ENCODE measurements around the gene CEP89.
A peak's percentile ranks its signal among the peaks of the same experiment; 100 is the strongest.
"Not testable (repeated sequence)": the region's sequence is repeated elsewhere in the genome, so short reads cannot be mapped to it uniquely, and the experiment has no call there.

CEP89 gene

DNA sequence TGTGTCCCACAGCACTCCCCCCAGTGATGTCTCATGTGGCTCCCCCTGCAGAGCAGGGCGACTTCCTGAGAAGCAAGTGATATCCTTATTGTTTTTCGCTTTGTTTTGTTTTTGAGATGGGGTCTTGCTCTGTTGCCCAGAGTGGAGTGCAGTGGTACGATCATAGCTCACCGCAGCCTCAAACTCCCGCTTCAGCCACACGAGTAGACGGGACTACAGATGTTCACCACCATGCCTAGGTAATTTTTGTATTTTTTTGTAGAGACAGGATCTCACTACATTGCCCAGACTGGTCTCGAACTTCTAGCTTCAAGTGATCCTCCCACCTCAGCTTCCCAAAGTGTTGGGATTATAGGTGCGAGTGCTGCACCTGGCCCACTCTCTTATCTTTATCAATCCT lies 5.0 kb downstream of the CEP89 start:
- DNase-seq (ENCODE audit: low spot score) = no peak

GRCh38 chr19:32945260-32945659 lies 26.5 kb downstream of the CEP89 start:
- DNase-seq (ENCODE audit: low spot score) = no peak

DNA sequence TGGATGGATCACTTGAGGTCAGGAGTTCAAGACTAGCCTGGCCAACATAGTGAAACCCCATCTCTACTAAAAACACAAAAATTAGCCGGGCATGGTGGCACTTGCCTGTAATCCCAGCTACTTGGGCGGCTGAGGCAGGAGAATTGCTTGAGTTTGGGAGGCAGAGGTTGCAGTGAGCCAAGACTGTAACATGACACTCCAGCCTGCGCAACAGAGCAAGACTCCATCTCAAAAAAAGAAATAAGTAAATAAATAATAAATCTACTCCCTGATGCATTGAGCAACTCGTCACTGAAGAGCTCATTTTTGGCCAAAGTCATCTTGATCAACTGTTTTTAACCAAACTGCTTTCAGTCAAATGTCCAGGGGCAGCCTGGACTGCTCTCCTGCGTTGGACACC lies 30.5 kb downstream of the CEP89 start:
- DNase-seq (ENCODE audit: low spot score) = not testable (repeated sequence)

DNA sequence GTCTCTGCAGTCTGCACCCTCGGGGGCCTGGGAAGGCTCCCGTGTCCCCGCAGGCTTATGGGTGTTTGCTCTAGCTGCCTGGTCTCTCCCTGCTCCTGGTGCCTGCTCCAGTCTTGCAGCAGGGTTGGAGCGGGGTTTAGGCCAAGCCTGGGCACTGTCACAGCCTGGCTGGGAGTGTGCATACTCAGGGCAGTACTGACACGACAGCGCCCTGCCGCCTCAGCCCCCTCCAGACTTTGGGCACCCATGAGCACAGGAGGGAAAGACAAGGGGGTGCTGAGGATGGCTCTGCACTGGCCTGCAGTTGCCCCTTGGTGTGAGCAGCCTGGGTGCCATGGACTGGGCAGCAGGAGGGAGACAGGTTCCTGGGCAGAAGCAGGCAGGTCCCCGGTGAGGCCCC lies 35.7 kb downstream of the CEP89 start:
- DNase-seq (ENCODE audit: low spot score) = no peak

GRCh38 chr19:32935629-32936028 lies 36.1 kb downstream of the CEP89 start:
- no peak for DNase-seq (ENCODE audit: low spot score)

DNA sequence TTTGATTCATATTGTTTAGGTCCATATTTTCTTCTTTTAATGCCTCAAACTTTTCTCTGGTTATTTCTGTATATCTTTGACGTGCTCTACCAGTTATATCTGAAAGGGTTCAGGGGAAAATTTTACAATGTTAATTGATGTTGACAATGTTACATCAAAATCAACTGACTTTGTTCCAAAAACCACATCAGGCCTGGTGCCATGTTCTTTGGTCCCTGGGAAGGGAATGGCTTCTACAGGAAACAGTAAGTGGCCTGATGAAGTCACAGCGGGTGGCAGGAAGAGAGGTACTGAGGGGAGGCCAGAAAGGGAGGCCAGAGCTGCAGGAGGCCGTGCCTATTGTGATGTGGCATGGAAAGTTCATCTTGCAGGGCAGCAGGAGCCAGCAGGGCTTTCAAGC lies 38.2 kb downstream of the CEP89 start:
- DNase-seq (ENCODE audit: low spot score) = no peak

DNA sequence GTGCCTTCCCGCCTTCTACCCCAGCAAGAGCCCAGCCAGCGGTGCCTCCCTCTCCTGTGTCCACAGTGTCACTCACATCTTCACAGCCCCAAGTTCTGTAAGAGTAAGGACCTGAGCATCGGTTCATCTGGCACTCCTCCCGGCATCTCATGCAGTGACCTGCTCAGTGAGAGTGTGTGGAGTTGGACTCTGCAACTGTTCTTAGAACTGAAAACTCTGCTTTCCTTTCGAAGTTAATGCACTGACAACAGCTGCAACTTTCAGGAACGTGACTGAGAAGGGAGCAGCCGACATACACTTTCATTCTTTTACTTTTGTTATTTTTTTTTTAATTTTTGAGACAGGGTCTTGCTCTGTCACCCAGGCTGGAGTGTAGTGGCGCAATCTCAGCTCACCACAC lies 41.2 kb downstream of the CEP89 start:
- no peak for DNase-seq (ENCODE audit: low spot score)

- no peak for DNase-seq (ENCODE audit: low spot score)
Measured at GRCh38 chr19:32928806-32929205, 43.0 kb downstream of the CEP89 start.

DNA sequence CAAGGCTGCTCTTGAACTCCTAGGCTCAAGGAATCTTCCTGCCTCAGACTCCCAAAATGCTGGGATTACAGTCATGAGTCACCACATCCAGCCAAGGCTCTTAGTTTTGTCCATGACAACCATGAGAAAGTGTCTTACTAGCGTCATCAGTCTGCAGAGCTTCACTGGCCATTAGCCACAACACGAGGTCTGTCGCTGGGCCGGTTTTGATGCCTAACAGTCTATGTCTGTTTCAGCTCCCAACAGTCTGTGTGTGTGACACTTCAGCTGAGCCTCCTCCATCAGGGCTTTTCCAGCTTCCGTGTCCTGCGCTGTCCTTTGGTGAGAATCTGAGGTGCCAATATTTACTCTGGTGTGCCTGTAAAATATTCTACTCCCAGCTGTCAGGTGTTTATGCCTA lies 47.6 kb downstream of the CEP89 start:
- DNase-seq (ENCODE audit: low spot score) = peak; percentile 16

GRCh38 chr19:32921624-32922023 lies 50.1 kb downstream of the CEP89 start:
- DNase-seq (ENCODE audit: low spot score) = no peak

GRCh38 chr19:32919365-32919764 lies 52.4 kb downstream of the CEP89 start:
- no peak for DNase-seq (ENCODE audit: low spot score)

GRCh38 chr19:32917616-32917996 lies 54.2 kb downstream of the CEP89 start:
- DNase-seq (ENCODE audit: low spot score) = no peak

- no peak for DNase-seq (ENCODE audit: low spot score)
Measured at GRCh38 chr19:32916969-32917615, 54.7 kb downstream of the CEP89 start.

DNA sequence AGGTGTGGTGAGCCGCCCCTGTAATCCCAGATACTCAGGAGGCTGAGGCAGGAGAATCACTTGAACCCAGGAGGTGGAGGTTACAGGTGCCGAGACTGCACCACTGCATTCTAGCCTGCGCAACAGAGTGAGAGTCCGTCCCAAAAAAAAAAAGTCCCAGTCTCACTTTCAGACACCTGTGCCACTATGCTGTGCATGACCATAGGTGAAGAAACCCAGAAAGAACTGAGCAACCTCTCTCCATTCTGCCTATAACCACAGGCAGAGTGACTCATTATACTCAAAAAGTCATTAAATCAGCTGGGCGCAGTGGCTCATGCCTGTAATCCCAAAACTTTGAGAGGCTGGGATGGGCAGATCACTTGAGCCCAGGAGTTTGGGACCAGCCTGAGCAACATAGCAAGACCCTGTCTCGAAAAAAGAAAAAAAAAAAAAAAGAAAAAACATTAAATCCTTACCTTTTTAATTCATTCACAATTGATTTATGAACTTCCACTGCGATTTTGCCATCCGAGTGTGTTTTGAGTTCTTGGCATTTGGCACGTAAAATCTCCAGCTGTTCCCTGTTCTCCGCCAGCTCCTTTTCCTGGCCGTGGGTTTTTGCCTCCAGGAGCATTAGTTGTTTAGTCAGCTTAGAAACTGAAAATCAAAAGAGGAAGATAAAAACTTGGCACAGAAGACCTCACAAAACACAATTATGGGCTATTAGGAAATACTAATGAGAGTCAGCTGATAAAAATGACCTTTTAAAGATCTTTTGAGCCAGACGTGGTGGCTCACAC lies 56.7 kb downstream of the CEP89 start:
- no peak for DNase-seq (ENCODE audit: low spot score)

GRCh38 chr19:32911467-32911866 lies 60.3 kb downstream of the CEP89 start:
- no peak for DNase-seq (ENCODE audit: low spot score)

DNA sequence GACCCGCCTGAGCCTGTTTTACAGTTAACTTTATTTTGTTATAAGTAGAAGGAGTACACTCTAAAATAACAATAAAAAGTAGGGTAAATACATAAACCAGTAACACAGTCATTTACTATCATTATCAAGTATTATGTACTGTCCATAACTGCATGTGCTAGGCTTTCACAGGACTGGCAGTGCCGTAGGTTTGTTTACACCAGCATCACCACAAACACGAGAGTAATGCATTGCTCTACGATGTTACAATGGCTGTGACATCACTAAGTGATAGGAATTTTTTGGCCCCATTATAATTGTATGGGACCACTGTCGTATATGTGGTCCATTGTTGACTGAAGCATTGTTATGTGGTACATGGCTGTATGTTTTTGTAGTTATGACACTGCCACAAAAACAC lies 60.9 kb downstream of the CEP89 start:
- DNase-seq (ENCODE audit: low spot score) = no peak

DNA sequence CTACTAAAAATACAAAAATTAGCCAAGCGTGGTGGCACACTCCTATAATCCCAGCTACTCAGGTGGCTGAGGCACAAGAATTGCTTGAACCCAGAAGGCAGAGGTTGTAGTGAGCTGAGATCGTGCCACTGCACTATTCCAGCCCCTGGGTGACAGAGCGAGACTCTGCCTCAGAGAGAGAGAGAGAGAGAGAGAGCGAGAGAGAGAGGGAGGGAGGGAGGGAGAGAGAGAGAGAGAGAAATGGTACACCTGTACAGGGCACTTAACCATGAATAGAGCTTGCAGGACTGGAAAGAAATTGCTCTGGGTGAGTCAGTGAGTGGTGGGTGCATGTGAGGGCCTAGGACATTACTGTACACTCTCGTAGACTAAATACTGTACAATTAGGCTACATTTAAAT lies 61.7 kb downstream of the CEP89 start:
- no peak for DNase-seq (ENCODE audit: low spot score)

DNA sequence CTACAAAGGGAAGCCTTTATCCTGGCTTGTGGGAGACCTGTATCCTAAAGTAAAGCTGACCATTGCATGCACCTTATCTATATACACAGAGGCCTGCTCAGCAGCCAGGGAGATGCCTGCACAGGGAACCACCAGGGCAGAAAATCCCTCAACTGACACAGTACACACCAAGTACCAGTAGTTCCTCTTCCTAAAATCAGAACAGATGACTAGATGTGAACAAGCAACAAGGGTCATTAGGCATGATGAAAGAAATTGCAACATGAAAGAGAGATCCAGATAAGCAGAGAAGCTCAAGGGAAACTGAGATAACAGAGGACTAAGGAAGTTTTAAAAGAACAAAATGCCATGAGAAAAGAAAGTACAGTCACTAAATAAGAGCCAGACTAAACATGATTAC lies 62.5 kb downstream of the CEP89 start:
- no peak for DNase-seq (ENCODE audit: low spot score)

DNA sequence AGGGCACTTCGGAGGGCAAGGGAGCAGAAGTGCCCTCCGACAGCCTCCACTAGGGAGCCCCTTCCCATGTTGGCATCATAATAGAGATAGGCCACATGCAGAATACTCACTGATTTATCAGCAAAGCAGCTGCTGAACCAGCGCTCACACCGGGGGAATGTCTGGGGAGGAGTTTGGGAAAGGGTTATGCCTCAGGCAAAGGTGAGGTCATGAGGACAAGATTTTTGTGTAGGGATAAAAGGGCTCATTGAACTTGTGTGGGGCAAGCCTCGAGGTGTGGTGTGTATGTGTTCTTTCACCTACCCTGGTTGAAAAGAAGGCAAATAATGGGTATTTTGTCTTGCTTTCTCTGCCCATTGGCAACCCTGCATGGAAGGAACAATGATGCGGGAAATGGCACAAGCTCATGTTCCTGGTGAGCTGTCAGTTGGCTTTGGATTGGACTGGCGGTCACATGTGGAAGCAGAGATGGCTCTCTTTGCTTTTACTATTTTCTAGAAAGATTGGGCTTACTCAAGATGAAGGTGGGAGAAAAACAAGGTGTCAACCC lies 63.0 kb downstream of the CEP89 start:
- no peak for DNase-seq (ENCODE audit: low spot score)

DNA sequence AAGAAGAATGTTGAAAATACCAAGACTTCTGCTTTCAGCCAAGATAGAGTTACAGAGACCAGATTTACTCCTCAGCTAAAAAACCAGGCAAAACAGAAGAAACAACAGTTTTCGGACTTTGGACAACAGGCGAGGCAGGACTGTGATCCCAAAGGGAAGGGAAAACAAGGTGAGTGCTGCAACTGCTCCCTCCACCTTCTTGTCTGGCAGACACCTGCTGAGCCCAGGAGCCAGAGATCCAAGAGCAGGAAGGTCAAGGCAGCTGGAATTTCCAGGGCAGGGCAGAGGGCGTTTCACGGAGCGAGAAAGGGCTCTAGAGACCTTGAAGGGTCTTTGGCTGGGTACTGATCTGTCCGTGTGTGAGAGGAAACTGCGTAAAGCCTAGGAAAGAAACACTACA lies 69.3 kb downstream of the CEP89 start:
- DNase-seq (ENCODE audit: low spot score) = no peak

DNA sequence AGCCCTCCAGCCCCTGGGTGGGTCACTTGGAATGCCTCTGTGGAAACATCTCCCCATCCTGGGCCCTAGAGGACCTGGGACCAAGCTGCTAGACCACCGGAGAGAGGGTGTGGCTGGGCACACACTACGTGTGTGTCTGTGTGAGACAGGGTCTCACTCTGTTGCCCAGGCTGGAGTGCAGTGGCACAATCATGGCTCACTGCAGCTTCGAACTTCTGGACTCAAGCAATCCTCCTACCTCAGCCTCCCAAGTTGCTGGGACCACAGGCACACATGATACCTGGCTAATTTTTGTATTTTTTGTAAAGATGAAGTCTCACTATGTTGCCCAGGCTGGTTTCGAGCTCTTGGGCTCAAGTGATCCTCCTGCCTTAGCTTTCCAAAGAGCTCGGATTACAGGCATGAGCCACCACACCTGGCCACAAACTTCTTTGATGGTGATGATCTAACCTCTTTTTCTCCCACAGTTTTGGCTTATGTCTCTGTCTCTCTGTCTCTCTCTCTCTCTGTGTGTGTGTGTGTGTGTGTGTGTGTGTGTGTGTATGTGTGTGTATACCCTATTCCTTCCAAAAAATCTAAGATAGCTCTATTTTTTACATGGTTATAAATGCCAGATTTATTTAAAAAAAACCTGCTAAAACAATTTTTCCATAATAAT lies 70.1 kb downstream of the CEP89 start:
- no peak for DNase-seq (ENCODE audit: low spot score)

GRCh38 chr19:32896516-32897214 lies 75.1 kb downstream of the CEP89 start:
- no peak for DNase-seq (ENCODE audit: low spot score)

- DNase-seq (ENCODE audit: low spot score) = no peak
Measured at GRCh38 chr19:32895384-32895783, 76.4 kb downstream of the CEP89 start.

All from RKO (cell line).